Left hindlimb (tissue), 1 donor: ENCODE data around the gene KRTAP16-1.
"Not testable (repeated sequence)": the region's sequence is repeated elsewhere in the genome, so short reads cannot be mapped to it uniquely, and the experiment has no call there.

Source experiments
- DNase-seq: peaks from one replicate; pipeline ENCODE4 v3.0.0-alpha.2; 2018

Gene KRTAP16-1

GRCh38 chr17:41301916-41302901, 6.9 kb downstream of the KRTAP16-1 start, which contains the start of gene KRTAP29-1:
Gene KRTAP29-1, minus strand, starts transcription at chr17:41302851. Its CDS starts 0 bp downstream, at chr17:41302851.
- DNase-seq = no peak

GRCh38 chr17:41301204-41301790, 7.8 kb downstream of the KRTAP16-1 start:
- DNase-seq = no peak

- DNase-seq = no peak
These were observed 10.5 kb downstream of the KRTAP16-1 start for GRCh38 chr17:41298458-41299135.

- no peak for DNase-seq
These were observed 12.3 kb downstream of the KRTAP16-1 start for GRCh38 chr17:41296846-41297245.

GRCh38 chr17:41294016-41294415, 15.1 kb downstream of the KRTAP16-1 start:
- DNase-seq = no peak

- DNase-seq = no peak
These were observed 22.1 kb downstream of the KRTAP16-1 start for GRCh38 chr17:41287050-41287449.

GRCh38 chr17:41284546-41284945, 24.6 kb downstream of the KRTAP16-1 start:
- no peak for DNase-seq

GRCh38 chr17:41284043-41284442, 25.1 kb downstream of the KRTAP16-1 start:
- DNase-seq = no peak

- DNase-seq = no peak
These were observed 30.7 kb downstream of the KRTAP16-1 start for GRCh38 chr17:41278176-41278955.

- DNase-seq = not testable (repeated sequence)
These were observed 33.4 kb downstream of the KRTAP16-1 start, which contains the start of gene KRTAP9-7 for GRCh38 chr17:41275648-41276190. Gene KRTAP9-7, plus strand, starts transcription at chr17:41275698. Its CDS starts 0 bp downstream, at chr17:41275698.

- no peak for DNase-seq
These were observed 37.3 kb downstream of the KRTAP16-1 start for GRCh38 chr17:41271858-41272257.

GRCh38 chr17:41271323-41271722, 37.8 kb downstream of the KRTAP16-1 start:
- DNase-seq = not testable (repeated sequence)

- no peak for DNase-seq
These were observed 41.4 kb downstream of the KRTAP16-1 start for GRCh38 chr17:41267711-41268110.

GRCh38 chr17:41265078-41265477, 44.0 kb downstream of the KRTAP16-1 start, which contains the start of gene KRTAP9-6:
Gene KRTAP9-6, plus strand, starts transcription at chr17:41265378. Its CDS starts 0 bp downstream, at chr17:41265378.
- DNase-seq = no peak

- no peak for DNase-seq
These were observed 44.5 kb downstream of the KRTAP16-1 start for GRCh38 chr17:41264599-41264998.

- DNase-seq = no peak
These were observed 45.9 kb downstream of the KRTAP16-1 start for GRCh38 chr17:41263212-41263611.

- DNase-seq = no peak
These were observed 50.7 kb downstream of the KRTAP16-1 start for GRCh38 chr17:41258406-41258805.
